HG02970 (cell line): Measurements from ENCODE around the gene C19orf44.
"Not testable (repeated sequence)": the region's sequence is repeated elsewhere in the genome, so short reads cannot be mapped to it uniquely, and the experiment has no call there.

Experiments used
- ATAC-seq: cut with Tn5 transposase; IDR thresholded peaks from one replicate; pipeline ENCODE4 v1.9.1; 2021; ENCODE audit warnings: mild to moderate bottlenecking, moderate library complexity, moderate number of reproducible peaks; ENCODE audit not compliant: unreplicated experiment, low FRiP score

The C19orf44 gene

DNA sequence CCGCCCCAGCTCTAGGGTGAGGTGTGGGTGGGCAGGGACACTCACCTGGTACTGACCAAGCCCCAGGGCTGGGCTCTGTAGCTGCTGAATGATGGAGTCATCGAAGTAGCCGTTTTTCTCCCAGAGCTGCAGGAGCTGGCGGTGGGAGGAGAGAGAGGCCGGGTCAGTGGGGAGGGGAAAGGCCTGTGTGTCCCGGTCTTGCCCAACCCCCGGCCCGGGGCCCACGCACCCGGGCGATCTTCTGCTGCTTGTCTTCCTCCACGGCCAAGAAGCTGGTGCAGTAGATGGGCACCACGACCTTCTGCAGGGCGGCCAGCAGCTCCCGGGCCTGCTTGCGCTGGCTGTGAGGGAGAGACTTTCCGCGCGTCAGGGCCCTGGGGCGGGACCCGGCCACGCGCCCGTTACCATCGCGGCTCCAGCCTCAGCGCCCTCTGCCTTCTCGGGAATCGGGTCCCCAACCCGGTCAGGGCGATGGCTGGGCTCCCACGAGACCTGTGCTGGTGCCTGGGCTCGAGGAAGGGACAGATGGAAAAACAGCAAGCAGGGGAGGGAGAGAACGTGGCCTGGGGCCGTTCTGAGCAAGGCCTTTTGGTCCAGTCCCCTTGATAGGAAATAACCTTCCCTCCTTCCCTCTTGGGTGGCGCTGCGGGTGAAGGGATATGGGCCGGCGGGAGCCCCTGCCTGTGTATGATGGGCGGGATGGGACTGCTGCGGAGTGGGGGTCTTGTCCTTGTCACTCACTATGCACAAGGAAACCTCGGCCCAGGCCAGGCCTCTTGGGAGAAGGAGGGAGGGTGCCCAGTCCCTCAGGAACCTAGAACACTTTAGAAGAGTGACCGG lies 34.6 kb downstream of the C19orf44 start:
- ATAC-seq, result no peak

- no peak for ATAC-seq
Measured at GRCh38 chr19:16531380-16531669, 35.1 kb downstream of the C19orf44 start.

GRCh38 chr19:16532440-16533234 lies 36.4 kb downstream of the C19orf44 start:
- no peak for ATAC-seq

- no peak for ATAC-seq
Measured at GRCh38 chr19:16535381-16535780, 39.2 kb downstream of the C19orf44 start.

DNA sequence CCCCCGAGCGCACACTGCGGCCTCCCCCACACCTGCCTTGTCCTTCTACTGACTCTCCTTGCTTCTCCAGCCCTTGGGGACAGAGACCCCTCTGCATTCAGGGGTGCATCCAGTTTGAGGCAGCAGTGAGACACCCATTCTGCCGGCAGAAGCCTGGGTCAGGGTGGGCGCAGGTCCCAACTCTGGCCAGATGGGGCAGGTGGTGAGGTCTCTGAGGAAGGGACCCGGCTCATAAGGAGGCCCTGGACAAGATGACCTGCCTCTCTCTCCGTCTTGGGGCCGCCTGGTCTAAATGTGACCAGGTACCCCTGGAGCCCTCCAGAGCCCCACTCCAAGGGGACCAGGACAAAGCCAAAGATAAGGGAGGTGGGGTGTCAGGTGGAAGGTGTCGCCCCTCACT lies 39.9 kb downstream of the C19orf44 start:
- no peak for ATAC-seq

GRCh38 chr19:16537111-16537510 lies 40.9 kb downstream of the C19orf44 start:
- no peak for ATAC-seq

DNA sequence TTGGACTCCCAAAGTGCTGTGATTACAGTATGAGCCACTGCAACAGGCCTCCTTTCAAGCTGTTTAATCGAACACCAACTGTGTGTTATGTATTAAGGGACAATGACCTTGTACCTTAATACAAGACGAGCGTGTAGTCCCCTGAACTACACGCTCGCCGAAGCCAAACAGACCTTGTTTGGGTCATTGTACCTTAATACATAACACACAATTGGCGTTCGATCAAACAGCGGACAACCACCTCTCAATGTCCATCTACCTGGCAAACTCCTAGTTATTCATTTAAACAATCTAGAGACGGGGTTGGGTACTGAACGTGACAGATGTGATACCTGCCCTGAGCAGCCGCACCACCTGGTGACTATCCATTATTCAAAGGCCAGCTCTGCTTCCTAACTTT lies 44.8 kb downstream of the C19orf44 start:
- no peak for ATAC-seq

DNA sequence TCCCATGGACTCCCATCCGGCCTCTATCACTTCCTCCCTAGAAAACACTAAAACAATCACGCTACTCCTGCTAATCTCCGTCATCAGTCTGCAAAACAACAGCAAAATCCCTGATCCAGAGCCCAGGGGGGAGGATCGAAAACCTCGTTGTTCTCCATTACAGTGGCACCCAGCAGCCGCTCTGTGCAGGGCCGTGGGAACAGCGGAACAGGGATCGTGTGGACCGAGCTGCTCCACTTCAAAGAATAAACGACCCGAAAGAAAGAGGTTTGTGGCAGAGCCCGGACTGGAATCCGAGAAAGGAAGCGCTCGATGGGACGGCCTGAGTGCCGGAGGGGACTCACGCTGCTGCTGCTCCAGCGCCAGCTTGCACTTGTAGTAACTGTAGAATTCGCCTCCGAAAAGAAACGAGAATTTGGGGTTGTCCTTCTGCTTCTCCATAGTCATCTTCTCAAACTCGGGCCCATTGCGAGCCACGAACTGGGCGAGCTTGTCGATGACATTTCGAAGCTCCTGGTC lies 45.4 kb downstream of the C19orf44 start:
- ATAC-seq, result no peak

DNA sequence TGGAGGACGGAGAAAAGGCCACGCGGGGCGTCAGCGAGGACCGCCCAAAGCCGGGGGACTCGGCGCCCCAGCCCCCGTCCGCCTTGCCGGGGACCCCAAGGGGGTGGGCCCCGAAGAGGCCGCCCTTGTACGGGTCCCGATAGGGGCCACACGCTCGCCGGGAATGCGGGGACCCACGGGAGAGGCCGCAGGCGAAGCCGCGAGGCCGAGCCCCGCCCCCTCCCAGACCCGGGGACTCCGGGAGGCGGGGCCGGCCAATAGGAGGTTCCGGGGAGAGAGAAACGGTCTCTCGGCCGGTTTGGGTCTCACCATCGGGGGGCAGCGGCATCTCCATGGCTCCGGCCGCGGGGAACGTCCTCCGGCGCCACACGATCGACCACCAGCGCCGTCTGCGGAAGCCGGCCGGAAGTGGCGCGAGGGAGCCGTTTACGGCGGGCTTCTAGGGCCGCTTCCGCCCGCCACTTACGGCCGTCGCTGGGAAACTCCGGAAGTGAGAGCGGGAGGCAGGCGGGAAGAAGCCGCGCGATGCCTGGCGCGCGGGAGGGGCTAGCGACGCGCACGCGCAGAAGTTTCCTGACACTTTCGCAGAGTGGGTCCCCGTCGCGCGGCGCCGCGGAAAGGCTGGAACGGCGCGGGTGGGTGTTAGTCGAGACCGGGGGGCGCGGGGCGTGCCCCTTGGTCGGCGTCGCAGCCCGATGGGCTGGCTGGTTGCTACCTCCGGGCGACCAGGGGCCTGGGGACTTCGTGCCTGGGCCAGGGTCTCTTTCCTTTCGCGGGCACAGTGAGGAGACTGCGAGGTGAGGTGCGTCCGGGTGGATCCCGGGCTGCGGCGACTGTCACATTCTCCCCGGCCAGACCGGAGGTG lies 46.1 kb downstream of the C19orf44 start, which contains the start of gene CHERP:
Gene CHERP, minus strand, starts transcription at position 393 of the 865 bp plus-strand sequence. Its CDS starts 59 bp downstream, at position 334.
- peak; percentile 86 for ATAC-seq

DNA sequence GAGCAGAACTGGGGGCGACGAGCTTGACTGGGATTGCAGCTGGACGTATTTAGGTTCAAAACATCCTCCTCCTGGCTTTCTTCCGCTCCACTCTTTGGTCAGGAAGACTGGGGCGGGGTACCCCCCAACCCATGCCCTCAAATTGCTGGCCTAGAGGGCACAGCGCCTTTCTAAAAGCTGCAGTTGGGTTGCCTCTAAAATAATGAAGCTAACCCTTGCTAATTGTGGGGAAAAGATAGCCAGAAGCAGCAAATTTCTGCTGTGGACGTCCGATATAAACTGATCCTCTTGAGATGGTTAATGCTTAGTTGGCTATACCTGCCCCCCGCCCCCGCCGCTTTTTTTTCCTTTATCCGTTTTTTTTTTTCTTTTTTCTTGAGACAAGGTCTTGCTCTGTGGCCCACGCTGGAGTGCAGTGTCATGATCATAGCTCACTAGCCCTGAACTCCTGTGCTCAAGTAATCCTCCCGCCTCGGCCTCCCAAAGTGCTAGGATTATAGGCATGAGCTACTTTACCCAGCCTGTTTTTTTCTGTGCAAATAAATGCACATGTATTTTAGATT lies 46.8 kb downstream of the C19orf44 start:
- no peak for ATAC-seq

DNA sequence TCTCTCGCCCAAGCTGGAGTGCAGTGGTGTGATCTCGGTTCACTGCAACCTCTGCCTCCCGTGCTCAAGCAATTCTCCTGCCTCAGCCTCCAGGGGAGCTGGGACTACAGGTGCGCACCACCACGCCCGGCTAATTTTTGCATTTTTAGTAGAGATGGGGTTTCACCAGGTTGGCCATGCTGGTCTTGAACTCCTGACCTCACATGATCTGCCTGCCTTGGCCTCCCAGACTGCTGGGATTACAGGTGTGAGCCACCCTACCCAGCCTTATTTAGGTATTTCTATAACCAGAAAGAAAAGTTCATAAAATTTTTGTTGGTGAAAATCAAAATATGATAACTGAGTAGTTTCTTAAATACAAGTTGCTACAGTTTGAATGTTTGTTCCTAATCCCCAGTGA lies 47.5 kb downstream of the C19orf44 start:
- ATAC-seq, result not testable (repeated sequence)

DNA sequence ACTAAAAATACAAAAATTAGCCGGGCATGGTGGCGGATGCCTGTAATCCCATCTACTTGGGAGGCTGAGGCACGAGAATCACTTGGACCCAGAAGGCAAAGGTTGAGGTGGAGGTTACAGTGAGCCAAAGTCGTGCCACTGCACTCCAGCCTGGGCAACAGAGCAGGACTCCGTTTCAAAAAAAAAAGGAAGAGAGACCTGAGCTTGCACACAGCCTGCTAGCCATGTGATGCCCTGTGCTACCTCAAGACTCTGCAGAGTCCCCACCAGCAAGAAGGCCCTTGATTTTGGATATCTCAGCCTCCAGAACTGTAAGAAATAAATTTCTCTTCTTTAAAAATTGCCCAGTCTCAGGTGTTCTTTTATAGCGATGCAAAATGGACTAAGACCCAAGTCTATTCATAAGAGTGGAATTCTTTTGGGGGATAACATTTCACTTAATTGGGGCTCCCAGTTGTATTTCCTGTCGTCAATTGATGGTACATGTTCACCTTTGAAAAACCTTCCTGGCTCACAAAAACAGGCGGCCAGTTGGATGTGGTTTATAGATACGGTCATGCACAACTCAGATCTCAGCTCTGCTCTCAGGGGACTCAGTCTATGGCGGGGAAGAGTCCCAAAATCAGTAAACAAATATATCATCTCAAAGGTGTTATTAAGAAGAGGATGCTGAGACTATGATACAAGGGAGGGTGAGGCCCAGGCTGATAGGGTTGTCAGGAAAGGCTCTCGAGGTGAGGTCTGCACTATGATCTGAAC lies 48.5 kb downstream of the C19orf44 start:
- no peak for ATAC-seq

DNA sequence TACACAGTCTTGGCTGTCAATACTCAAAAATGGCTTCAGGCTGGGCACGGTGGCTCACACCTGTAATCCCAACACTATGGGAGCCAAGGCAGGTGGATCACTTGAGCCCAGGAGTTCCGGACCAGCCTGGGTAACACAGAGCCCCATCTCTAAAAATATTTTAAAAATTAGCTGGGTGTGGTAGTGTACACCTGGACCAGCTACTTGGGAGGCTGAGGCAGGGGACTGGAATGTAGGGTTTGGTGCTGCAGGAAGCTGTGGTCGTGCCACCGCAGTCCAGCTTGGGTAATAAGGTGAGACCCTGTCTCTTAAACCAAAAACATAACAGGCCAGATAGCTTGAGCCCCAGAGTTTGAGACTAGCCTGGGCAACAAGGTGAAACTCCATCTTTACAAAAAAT lies 52.8 kb downstream of the C19orf44 start:
- no peak for ATAC-seq

DNA sequence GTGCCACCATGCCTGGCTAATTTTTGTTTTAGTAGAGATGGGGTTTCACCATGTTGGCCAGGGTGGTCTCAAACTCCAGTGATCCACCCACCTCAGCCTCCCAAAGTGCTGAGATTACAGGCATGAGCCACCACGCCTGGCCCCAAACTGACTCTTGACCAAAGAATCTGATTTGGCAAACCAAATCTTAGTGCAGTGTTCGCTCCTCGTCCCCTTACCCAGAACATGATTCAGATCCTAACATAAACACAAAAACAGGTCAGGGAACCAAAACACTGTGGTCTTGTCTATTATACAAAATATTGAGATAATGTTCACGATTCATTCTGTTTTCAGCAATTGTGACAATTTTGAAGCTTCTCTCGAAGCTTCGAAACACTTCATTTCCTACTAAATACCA lies 55.7 kb downstream of the C19orf44 start:
- not testable (repeated sequence) for ATAC-seq

GRCh38 chr19:16554776-16555175 lies 58.6 kb downstream of the C19orf44 start:
- no peak for ATAC-seq

GRCh38 chr19:16559780-16560276 lies 63.6 kb downstream of the C19orf44 start:
- no peak for ATAC-seq

DNA sequence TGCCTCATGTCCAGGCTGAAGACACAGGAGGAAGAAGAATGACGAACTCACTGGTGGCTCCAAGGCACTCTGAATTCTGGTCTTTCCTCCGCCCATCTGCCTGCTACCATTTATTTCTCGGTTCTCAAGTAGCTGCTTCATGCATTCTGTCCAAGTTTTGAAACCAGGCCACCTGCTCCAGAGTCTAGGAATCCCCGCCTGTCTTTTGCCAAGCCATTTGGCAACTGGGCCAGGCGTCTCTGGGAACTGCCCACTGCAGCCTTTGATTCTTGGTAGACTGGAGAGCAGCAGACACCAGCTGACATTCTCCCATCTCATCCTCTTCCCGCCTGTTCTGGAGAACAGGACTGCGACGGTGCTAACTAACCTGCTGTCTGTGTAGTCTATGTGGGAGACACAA lies 65.2 kb downstream of the C19orf44 start:
- no peak for ATAC-seq

DNA sequence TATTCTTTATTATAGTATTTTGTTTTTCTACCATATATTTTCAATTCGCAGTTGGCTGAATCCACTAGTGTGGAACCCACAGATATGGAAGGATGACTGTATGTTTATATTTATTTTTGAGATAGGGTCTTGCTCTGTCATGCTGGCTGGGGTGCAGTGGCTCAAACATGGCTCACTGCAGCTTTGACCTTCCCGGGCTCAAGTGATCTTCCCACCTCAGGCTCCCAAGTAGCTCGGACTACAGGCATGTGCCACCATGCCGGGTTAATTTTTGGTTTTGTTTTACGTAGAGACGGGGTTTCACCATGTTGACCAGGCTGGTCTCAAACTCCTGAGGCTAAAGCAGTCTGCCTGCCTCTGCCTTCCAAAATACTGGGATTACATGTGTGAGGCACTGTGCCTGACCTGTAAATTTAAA lies 66.4 kb downstream of the C19orf44 start:
- no peak for ATAC-seq

DNA sequence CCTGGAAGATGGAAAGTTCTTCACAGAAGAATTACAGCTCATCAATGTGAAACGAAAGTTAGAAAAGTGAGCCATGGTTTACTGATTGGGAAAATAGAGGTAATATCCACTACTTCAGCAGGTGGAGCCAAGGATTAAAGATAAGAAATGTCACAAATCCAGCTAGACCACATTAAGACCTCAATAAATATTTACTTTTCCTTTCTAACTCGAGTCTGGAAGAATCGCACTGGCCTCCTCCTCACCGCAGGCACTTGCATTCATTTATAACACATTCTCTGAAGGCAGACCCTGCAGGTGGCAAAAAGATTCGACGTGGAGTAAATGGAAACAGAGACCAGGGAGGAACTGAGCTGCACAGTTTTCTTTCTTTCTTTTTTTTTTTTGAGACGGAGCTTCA lies 68.6 kb downstream of the C19orf44 start:
- ATAC-seq, result no peak
